ENCODE data around the gene FRRS1L.

- TF ChIP-seq, protein P1, sequence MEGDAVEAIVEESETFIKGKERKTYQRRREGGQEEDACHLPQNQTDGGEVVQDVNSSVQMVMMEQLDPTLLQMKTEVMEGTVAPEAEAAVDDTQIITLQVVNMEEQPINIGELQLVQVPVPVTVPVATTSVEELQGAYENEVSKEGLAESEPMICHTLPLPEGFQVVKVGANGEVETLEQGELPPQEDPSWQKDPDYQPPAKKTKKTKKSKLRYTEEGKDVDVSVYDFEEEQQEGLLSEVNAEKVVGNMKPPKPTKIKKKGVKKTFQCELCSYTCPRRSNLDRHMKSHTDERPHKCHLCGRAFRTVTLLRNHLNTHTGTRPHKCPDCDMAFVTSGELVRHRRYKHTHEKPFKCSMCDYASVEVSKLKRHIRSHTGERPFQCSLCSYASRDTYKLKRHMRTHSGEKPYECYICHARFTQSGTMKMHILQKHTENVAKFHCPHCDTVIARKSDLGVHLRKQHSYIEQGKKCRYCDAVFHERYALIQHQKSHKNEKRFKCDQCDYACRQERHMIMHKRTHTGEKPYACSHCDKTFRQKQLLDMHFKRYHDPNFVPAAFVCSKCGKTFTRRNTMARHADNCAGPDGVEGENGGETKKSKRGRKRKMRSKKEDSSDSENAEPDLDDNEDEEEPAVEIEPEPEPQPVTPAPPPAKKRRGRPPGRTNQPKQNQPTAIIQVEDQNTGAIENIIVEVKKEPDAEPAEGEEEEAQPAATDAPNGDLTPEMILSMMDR (IDR thresholded peaks at IDR 0.05): no peak
- no peak for TF ChIP-seq POLR2A (IDR thresholded peaks at IDR 0.05)
Observed at GRCh38 chr9:109133533-109133932, 33.5 kb downstream of the FRRS1L start.

Data from Peyer's patch (tissue), 4 donors.